Heart left ventricle (tissue), 16 donors: Measurements from ENCODE around the gene VCL. TPM values are rescaled to one million over a fixed set of nuclear protein-coding genes. Genes with fewer than 3 reads are reported as not detected.
A peak's percentile ranks its signal among the peaks of the same experiment; 100 is the strongest.

ENCODE experiments used
- ATAC-seq, 4 donors: fragments of 200-7000 bp; cut with Tn5 transposase; one replicate each; pipeline ENCODE4 v1.9.1; 2020 to 2022; ENCODE audit warnings: moderate library complexity in 4 of 4, mild to moderate bottlenecking in 3 of 4, moderate number of reproducible peaks in 1 of 4
- DNase-seq, 5 donors: peaks; one replicate each; pipeline ENCODE4 v3.0.0-alpha.2; 2020
- H3K27ac ChIP-seq, 12 donors: fragments of 200-600 bp; sonication (generic) in 4 of 12; one replicate each; pipeline versions ENCODE4 v1.5.0 to v1.8.0; 2016 to 2022; ENCODE audit warnings: mild to moderate bottlenecking in 2 of 12
- H3K27me3 ChIP-seq, 9 donors: fragments of 200-600 bp; sonication (generic) in 2 of 9; one replicate each; pipeline versions ENCODE4 v1.5.1 to v1.8.0; 2016 to 2022; ENCODE audit warnings: mild to moderate bottlenecking in 3 of 9
- H3K36me3 ChIP-seq, 9 donors: fragments of 200-600 bp; sonication (generic) in 2 of 9; one replicate each; pipeline versions ENCODE4 v1.5.0 to v1.8.0; 2018 to 2022; ENCODE audit warnings: mild to moderate bottlenecking in 2 of 9
- H3K4me1 ChIP-seq, 12 donors: fragments of 200-600 bp; sonication (generic) in 4 of 12; one replicate each; pipeline versions ENCODE4 v1.5.0 to v1.8.0; 2016 to 2022; ENCODE audit warnings: mild to moderate bottlenecking in 3 of 12
- H3K4me3 ChIP-seq, 12 donors: fragments of 200-600 bp; sonication (generic) in 4 of 12; one replicate each; pipeline versions ENCODE4 v1.5.0 to v1.8.0; 2017 to 2022; ENCODE audit warnings: mild to moderate bottlenecking in 9 of 12, moderate library complexity in 4 of 12
- H3K9me3 ChIP-seq, 12 donors: fragments of 200-600 bp; sonication (generic) in 4 of 12; one replicate each; pipeline versions ENCODE4 v1.5.0 to v1.8.0; 2016 to 2022; ENCODE audit warnings: mild to moderate bottlenecking in 1 of 12
- POLR2A ChIP-seq, 2 donors: fragments of 450-650 bp; IDR thresholded peaks; one replicate each; pipeline ENCODE4 v1.6.1; 2017; ENCODE audit warnings: antibody characterized with exemption in 2 of 2, mild to moderate bottlenecking in 2 of 2, moderate library complexity in 2 of 2
- WGBS, 4 donors: extraction: QIAGEN DNeasy Blood & Tissue Kit in 2 of 4; methylation state at CpG; one replicate each; pipeline versions ENCODE4 v1.1.5 to v1.1.7; 2013 to 2018; 5-methylcytosine and 5-hydroxymethylcytosine counted together
- intact Hi-C, 10 donors: fragments of 100-400 bp; cut with DNase I; formaldehyde crosslinking; loops; one replicate each; pipeline versions ENCODE4 v1.11.1 to v1.14.2; 2022
- long read RNA-seq, 3 donors: library from polyadenylated mRNA; unstranded; transcript quantifications; one replicate each; pipeline ENCODE4 v2.0.0, GENCODE V29; 2020 to 2021
- polyA plus RNA-seq, 2 donors: library from polyadenylated mRNA; stranded (reverse); fragments of 200-250 nt; gene quantifications; one replicate each; pipeline ENCODE4 v1.2.3, GENCODE V29; 2013
- total RNA-seq, 9 donors: library from RNA; depleted of rRNA in 2 of 9; stranded (reverse); fragments of >200 nt in 2 of 9; fragmentation: NEBNext Ultra II Directional in 3 of 9; extraction: Animal tissue kit (Norgen Biotek cat#: 25700) in 3 of 9; gene quantifications; one replicate each; pipeline versions ENCODE4 v1.1.0 to v1.2.4, GENCODE V29; 2016 to 2023
- TF ChIP-seq, protein P1 (sequence below), 12 donors: fragments of 200-600 bp; sonication (generic) in 4 of 12; IDR thresholded peaks; one replicate each; pipeline versions ENCODE4 v1.5.0 to v1.8.0; 2018 to 2022; ENCODE audit warnings: antibody characterized with exemption in 12 of 12, mild to moderate bottlenecking in 5 of 12
- donor health status: ischemic (EF 13 %, LVEDD 7.1; RV severe dilation, severe dysfunction).
- donor health status: healthy with polysubstance abuse.
- donor health status: DM: no; HTN: yes; CAD: no.
- donor health status: DM: no; HTN: no; CAD: no.
- donor health status: ischemic (EF 25% LVEDD 6.9; RV normal size, moderate dysfunction).
- donor health status: ischemic (EF 25% LVEDD 5.7; RV mildly dilated, moderate dysfunction).
- donor health status: healthy.
- donor health status: DM: yes; HTN: yes; CAD: no.
- donor health status: ischemic (EF 35%, LVEDD 5.7; RV mildly dilated, moderate dysfunction).
- donor health status: nonischemic (EF 11% LVEDD 7.7; RV severe dilation, severe dysfunction).
- donor health status: DM: yes; HTN: yes; CAD: no.
- donor health status: PGD.
- donor health status: ischemic (EF 29% LVEDD 5.4; RV normal size, mild dysfunction).
- donor health status: nonischemic (EF 23%, LVEDD 6.1; RV moderate dilation, normal function).

Gene VCL
- total RNA-seq = 100 to 1,000 TPM; 215 to 543 (median 273) TPM
- 100 to 1,000 TPM in 1 of 2 donors, 10 to 100 TPM in 1; 84.5 to 363 TPM for polyA plus RNA-seq
- long read RNA-seq, donor 1, full-length matches to known transcripts = 82 of 414 reads
- long read RNA-seq, donor 1, partial matches to known transcripts = 322 of 414 reads
- long read RNA-seq, donor 1, other reads (novel, unspliced or antisense) = 10 of 414 reads
- long read RNA-seq, donor 2, full-length matches to known transcripts = 340 of 1,478 reads
- long read RNA-seq, donor 2, partial matches to known transcripts = 217 of 1,478 reads
- long read RNA-seq, donor 2, other reads (novel, unspliced or antisense) = 921 of 1,478 reads
- long read RNA-seq, donor 3, full-length matches to known transcripts = 191 of 685 reads
- long read RNA-seq, donor 3, partial matches to known transcripts = 103 of 685 reads
- long read RNA-seq, donor 3, other reads (novel, unspliced or antisense) = 391 of 685 reads

DNA sequence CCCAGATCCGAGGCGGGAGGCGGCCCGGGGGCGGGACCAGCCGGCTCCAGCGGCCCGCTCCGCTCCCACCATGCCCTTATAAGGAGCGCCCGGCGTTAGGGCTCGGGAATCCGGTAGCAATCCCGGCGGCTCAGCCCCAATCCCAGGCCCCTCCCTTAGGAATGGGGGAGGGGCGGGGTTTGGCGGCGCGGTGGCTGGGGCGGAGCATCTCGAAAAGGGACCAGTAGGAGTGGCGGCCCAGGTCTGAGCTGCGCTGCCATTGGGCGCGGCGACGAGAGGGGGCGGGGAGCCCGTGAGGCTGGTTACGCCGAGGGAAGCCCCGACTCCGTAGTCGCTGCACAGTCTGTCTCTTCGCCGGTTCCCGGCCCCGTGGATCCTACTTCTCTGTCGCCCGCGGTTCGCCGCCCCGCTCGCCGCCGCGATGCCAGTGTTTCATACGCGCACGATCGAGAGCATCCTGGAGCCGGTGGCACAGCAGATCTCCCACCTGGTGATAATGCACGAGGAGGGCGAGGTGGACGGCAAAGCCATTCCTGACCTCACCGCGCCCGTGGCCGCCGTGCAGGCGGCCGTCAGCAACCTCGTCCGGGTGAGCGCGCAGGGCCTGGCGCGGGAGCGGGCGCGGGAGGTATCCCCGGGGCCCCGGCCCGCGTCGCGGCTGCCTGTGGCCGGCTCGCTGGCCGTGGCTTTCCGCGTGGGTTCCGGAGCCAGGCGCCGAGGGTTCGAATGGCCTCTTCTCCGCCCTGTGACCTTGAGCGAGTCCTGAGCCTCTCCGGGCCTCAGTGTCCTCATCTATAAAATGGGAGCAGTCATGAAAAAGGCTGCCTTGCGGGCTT is at the start of gene VCL:
VCL (plus strand) TSS at position 330 of the 836 bp plus-strand sequence; CDS start at position 422, 92 bp downstream.
- intact Hi-C loops = loop anchor here in 6 of 10 donors (5.0 to 10.0 kb wide), 6 partner anchors 49 to 111 kb away; no protein-coding TSS in a partner anchor
- 0 to 2% (median 0%) methylated on average over 45 to 92 of the region's 92 CpGs for WGBS, 4 donors
- no peaks in the 10 kb centered on the region for H3K9me3 ChIP-seq

DNA sequence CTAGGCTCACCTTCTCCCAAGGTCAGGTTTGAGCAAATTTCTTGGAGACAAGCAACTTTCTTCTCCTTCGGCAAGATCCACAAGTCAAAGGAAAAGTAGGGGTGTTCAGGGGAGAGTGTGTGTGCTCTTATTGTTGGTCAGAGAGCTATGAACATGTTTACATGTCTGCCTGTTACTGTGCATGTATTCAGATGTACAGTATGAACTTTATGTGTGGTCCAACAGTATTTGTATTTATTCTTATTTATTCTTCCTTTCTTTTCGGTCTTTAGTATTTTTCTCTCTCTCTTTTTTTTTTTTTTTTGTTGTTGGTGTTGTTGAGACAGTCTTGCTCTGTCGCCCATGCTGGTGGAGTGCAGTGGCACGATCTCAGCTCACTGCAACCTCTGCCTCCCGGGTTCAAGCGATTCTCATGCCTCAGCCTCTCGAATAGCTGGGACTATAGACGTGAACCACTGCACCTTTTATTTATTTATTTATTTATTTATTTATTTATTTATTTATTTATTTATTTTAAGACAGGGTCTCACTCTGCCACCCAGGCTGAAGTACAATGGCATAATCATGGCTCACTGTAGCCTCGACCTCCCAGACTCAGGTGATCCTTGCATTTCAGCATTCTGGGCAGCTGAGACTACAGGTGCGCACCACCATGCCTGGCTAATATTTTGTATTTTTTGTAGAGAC is 48.8 kb upstream of the VCL start:
- Histone ChIP-seq H3K9me3 (peaks cover 0 to 2% (median 0%) of the 10 kb centered on the region in 12 donors), H3K36me3 (no peaks in the 10 kb centered on the region), H3K27ac (peak overlapping the region in 1 of 12 donors; percentile 52), H3K4me3 (no peak overlapping the region), H3K27me3 (no peaks in the 10 kb centered on the region), H3K4me1 (peaks cover 0 to 6% (median 0%) of the 10 kb centered on the region in 12 donors)
- TF ChIP-seq, protein P1, sequence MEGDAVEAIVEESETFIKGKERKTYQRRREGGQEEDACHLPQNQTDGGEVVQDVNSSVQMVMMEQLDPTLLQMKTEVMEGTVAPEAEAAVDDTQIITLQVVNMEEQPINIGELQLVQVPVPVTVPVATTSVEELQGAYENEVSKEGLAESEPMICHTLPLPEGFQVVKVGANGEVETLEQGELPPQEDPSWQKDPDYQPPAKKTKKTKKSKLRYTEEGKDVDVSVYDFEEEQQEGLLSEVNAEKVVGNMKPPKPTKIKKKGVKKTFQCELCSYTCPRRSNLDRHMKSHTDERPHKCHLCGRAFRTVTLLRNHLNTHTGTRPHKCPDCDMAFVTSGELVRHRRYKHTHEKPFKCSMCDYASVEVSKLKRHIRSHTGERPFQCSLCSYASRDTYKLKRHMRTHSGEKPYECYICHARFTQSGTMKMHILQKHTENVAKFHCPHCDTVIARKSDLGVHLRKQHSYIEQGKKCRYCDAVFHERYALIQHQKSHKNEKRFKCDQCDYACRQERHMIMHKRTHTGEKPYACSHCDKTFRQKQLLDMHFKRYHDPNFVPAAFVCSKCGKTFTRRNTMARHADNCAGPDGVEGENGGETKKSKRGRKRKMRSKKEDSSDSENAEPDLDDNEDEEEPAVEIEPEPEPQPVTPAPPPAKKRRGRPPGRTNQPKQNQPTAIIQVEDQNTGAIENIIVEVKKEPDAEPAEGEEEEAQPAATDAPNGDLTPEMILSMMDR (IDR thresholded peaks at IDR 0.05) = no peak
- TF ChIP-seq POLR2A (IDR thresholded peaks at IDR 0.05) = no peak
- 86 to 95% (median 93%) methylated on average over 10 of the region's 10 CpGs for WGBS, 4 donors
- intact Hi-C loops = loop anchor here in 2 of 10 donors (5.0 kb wide), 1 partner anchor 133 kb away; no protein-coding TSS in a partner anchor
- ATAC-seq = no peak
- DNase-seq = no peak

More for the DNA sequence above, at the start of gene VCL:
- H3K27ac ChIP-seq = peak within 1 kb of the TSS; percentile 78 to 99 (median 93)
- peak; percentile 98 to 99 (median 98) for DNase-seq
- no peaks in the 10 kb centered on the region for H3K27me3 ChIP-seq
- peak within 1 kb of the TSS; percentile 77 to 98 (median 94) for H3K4me3 ChIP-seq
- no peaks in the 10 kb centered on the region for H3K36me3 ChIP-seq
- peaks cover 0 to 42% (median 26%) of the 10 kb centered on the region in 12 donors for H3K4me1 ChIP-seq
- peak; percentile 96 to 97 (median 97) for ATAC-seq
- TF ChIP-seq, protein P1 (IDR thresholded peaks at IDR 0.05) = no peak
- TF ChIP-seq POLR2A (IDR thresholded peaks at IDR 0.05) = peak; percentile 84 to 99

DNA sequence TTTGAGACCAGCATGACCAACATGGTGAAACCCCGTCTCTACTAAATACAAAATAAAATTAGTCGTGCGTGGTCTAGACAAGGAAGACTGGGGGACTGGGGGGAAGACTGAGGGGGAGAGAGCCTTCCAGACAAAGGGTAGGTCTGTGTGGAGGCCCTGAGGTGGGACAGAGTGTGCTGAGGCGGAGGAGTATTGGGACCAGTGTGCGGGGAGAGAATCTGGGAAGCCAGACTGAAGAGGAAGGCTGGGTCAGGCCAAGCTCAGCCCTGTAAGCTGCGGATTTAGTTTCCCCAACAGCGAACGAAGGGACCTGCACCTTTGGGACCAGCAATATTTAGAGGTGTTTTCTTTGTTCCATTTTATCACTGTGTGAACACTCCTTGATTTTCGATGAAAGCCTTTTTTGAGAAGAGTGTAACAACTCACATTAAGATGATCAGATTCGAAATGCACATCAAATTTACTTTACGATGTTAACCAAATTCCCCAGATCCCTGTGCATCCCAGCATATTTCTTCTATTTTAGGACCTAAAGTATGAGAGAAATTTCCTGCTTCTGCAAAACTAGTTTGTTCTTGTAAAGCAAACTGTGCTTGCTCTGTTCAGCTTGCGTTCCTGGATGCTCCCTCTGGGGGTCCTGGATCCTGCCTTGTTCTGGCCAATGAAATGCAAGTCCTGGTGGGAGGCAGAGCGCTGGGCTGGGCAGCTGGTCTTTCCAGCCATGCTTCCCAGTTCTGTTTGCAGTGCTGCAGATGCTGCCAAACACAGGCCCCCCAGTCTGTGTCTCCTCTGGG is 47.6 kb upstream of the VCL start:
- ATAC-seq (peak in 2 of 4 donors; percentile 16 to 57), DNase-seq (peak in 2 of 5 donors; percentile 16 to 34)
- no peak overlapping the region for H3K4me3 ChIP-seq
- peak overlapping the region in 3 of 12 donors; percentile 45 to 61 (median 52) for H3K27ac ChIP-seq
- intact Hi-C loops = loop anchor here in 1 of 10 donors (10.0 kb wide), 1 partner anchor 134 kb away; no protein-coding TSS in a partner anchor
- peaks cover 0 to 6% (median 0%) of the 10 kb centered on the region in 12 donors for H3K4me1 ChIP-seq
- H3K9me3 ChIP-seq = peaks cover 0 to 2% (median 0%) of the 10 kb centered on the region in 12 donors
- WGBS, 4 donors = 67 to 73% (median 72%) methylated on average over 13 of the region's 13 CpGs
- no peaks in the 10 kb centered on the region for H3K27me3 ChIP-seq
- TF ChIP-seq, protein P1 (IDR thresholded peaks at IDR 0.05) = no peak
- TF ChIP-seq POLR2A (IDR thresholded peaks at IDR 0.05) = no peak
- H3K36me3 ChIP-seq = no peaks in the 10 kb centered on the region
